Stomach (tissue), 4 donors: ENCODE data around the gene CYB5R3.
A peak's percentile ranks its signal among the peaks of the same experiment; 100 is the strongest.

Experiments used
- EP300 ChIP-seq: sonication (generic); formaldehyde crosslinking; IDR thresholded peaks from one replicate; pipeline ENCODE4 v1.6.1; 2017; ENCODE audit warnings: antibody characterized with exemption
- POLR2AphosphoS5 ChIP-seq, 3 donors: sonication (generic); formaldehyde crosslinking; IDR thresholded peaks; one replicate each; pipeline ENCODE4 v1.6.1; 2016; ENCODE audit warnings: antibody characterized with exemption in 3 of 3
- TF ChIP-seq, protein P1 (sequence below), 7 experiments: fragments of 450-650 bp in 4 of 7; fragments of 200-600 bp in 3 of 7; sonication (generic) in 3 of 7; IDR thresholded peaks; one replicate each; pipeline ENCODE4 v1.5.1; 2016 to 2019; ENCODE audit warnings: antibody characterized with exemption in 7 of 7, control low read depth in 2 of 7, mild to moderate bottlenecking in 1 of 7

DNA sequence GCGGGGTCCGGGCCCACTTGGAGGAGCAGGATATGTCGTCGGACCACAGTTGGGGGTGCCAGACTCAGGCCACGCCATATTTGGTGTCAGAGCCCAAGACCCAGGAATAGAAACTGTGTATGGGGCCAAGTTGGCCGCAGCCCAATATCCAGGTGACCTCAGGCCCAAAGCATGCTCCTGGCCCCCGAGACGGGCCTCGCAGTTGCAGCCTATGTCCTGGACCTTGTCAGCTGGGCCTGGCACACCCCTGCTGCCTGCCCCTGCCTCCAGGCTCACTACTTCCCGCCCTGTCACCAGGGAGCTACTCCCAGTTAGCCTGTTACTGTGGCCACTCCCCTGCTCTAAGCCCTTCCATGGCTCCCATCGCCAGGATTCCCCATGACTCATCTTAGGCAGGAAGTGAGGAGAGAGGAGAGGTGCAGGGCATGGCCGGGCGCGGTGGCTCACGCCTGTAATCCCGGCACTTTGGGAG, 48.4 kb upstream of the CYB5R3 start:
- TF ChIP-seq, protein P1, sequence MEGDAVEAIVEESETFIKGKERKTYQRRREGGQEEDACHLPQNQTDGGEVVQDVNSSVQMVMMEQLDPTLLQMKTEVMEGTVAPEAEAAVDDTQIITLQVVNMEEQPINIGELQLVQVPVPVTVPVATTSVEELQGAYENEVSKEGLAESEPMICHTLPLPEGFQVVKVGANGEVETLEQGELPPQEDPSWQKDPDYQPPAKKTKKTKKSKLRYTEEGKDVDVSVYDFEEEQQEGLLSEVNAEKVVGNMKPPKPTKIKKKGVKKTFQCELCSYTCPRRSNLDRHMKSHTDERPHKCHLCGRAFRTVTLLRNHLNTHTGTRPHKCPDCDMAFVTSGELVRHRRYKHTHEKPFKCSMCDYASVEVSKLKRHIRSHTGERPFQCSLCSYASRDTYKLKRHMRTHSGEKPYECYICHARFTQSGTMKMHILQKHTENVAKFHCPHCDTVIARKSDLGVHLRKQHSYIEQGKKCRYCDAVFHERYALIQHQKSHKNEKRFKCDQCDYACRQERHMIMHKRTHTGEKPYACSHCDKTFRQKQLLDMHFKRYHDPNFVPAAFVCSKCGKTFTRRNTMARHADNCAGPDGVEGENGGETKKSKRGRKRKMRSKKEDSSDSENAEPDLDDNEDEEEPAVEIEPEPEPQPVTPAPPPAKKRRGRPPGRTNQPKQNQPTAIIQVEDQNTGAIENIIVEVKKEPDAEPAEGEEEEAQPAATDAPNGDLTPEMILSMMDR (IDR thresholded peaks at IDR 0.05), result no peak
- TF ChIP-seq EP300, result peak; percentile 71
- TF ChIP-seq POLR2AphosphoS5 (IDR thresholded peaks at IDR 0.05), result peak; percentile 59 to 92 (median 87)
